IPS-NIHi11 (cell line): Measurements from ENCODE around the gene ZNRF3.
"Not testable (repeated sequence)": the region's sequence is repeated elsewhere in the genome, so short reads cannot be mapped to it uniquely, and the experiment has no call there.

Experiments
- DNase-seq: peaks from one replicate; pipeline ENCODE4 v3.0.0; 2012; ENCODE audit warnings: mixed read lengths, low spot score

ZNRF3 gene

DNA sequence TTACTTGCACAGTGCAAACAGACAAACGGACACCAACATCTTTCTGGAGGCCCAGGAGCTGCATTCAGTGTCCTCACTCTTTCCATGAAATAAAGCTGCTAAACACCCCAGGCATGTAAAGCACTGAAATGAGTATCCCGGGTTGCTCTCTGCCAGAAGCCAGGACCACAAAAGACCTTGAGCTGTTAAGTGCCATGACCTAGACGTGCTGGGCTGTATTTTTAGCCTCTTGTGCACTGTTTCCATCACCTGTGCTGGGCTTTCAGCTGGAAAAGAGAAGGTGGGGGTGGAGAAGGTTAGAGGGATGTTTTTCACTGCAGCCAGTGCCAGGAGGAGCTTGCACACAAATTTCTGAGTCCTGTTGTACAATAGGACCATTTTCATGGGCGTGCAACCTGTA lies 186.1 kb downstream of the ZNRF3 start:
- no peak for DNase-seq

DNA sequence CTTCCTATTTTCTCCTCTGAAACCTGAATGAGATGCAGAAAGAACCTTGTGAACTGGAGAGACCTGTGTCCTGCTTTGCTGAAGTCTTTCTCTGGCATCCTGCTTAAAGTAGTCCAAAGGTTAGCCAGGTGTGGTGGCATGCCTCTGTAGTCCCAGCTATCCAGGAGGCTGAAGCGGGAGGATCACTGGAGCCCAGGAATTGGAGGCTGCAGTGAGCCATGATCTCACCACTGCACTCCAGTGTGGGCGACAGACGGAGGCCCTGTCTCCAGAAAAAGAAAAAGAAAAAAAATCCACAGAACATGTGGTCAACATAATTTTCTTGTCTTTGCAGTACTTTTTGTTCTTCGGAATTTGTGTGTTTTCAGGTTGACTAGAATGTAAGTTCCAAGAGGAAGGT lies 187.1 kb downstream of the ZNRF3 start:
- no peak for DNase-seq

DNA sequence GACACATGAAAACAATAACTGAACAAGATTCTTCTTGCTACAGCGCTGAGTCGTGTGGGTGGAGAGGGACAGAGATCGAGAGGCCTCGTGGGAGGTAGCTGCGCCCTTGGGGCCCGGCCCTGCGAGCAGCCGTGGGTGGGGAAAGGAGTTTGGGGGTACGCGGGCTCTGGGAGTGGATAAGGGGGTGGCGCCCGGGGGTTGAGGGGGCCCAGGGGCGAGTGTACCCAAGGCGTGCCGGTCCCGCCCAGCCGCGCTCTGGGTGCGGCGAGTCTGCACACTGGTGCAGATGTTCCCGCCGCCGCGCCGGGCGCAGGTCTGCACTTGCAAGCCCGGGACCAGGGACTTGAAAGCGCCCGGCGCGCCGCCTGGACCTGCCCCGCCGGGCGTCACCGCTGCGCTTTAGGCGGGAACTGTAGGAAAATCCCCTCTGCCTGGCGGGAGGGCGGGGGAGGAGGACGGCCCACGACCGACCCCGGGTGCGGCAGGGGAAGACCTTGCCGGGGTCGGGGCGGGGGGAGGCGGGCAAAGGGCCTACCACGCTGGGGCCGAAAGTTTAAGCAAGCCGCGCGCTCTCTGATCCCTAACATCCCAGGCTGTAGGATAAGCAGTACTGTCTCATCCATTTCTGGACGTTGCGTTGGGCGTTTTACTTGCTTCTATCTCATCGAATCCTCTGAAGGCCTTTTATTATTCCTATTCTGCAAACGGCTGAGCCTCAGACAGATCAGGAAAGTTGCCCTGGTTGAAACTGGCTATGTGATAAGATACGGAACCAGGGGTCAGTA lies 188.1 kb downstream of the ZNRF3 start:
- DNase-seq, result peak; percentile 72

DNA sequence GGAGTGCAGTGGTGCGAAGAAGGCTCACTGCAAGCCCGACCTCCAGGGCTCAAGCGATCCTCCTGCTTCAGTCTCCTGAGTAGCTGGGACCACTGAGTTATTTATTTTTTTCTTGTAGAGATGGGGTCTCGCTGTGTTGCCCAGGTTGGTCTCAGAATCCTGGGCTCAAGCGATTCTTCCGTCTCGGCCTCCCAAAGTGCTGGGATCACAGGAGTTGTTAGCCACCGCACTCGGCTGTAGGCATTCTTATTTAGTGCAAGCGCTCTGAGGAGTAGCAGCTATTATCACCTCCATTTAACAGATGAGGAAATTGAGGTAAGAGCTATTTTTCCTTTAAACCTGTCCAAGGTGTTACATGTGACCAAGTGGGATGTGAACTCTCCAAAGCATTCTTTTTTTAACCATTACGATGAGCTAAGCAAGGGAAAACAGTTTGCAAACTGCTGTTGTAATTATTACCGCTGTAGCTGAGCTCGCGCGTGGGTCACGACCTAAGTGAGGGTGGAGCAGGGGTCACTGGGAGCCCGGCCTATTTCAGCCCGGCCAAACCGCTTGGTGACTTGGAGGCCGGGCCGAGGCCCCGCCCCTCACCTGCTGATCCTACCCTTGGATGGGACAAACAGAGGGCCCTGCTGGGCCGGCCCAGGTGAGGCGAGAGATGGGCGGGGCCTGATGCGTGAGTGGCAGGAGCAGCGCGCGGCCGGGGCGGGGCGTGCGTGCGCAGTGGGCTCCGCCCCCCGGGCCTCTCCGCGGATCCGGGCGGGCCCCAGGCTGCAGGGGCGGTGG lies 189.0 kb downstream of the ZNRF3 start:
- peak; percentile 97 for DNase-seq

DNA sequence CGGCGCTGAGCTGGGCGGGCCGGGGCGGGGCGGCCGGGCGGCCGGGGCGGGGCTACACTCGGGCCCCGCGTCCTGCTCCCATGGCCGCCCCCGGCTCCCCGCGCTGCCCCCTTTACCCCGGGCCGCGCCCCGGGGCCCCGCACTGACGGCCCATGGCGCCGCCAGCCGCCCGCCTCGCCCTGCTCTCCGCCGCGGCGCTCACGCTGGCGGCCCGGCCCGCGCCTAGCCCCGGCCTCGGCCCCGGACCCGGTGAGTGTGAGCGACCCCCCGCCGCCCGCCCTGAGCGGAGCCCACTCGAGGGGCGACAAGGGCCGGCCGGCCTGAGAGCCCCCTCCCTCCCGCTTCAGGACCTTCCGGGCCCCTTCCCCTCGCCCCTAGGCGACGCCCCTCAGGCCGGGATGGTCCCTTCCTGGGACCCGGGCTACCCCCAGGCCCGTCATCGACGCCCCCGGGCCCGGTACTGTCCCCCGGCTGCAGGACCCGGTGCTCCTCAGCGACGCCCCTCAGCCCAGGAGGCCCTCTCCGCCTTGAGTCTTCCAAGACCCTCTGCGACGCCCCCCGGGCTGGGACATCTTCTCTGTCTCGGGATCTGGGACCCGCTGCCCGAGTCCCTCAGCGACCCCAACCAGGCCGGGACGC lies 189.7 kb downstream of the ZNRF3 start, which contains the start of gene KREMEN1:
Gene KREMEN1, plus strand, starts transcription at position 57 of the 639 bp plus-strand sequence. Its CDS starts 96 bp downstream, at position 153.
- DNase-seq, result no peak

DNA sequence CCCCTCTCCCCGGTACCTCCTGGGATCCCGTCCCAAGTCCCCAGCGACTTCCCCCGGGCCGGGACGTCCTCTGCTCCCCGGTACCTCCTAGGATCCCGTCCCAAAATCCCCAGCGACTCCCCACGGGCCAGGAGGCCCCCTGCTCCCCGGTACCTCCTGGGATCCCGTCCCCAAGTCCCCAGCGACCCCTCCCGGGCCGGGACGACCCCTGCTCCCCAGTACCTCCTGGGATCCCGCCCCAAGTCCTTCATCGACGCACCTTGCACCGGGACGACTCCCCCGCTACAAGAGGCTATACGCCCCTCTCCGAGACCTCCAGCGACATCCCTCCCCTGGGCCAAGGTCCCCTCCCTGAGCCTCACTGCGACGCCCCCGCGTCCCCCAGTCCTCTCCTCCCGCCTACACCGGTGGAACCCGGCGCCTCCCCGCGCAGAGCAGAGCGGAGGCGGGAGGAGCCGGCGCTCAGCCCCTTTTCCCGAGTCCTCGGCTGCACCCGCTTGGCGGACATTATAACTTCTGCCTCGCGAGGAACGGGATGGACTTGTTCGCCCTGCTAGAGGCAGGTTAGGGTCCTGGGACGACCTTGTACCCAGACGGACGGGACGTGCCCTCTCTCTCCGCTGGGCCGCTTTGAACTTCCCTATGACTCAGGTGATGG lies 190.4 kb downstream of the ZNRF3 start:
- peak; percentile 66 for DNase-seq

DNA sequence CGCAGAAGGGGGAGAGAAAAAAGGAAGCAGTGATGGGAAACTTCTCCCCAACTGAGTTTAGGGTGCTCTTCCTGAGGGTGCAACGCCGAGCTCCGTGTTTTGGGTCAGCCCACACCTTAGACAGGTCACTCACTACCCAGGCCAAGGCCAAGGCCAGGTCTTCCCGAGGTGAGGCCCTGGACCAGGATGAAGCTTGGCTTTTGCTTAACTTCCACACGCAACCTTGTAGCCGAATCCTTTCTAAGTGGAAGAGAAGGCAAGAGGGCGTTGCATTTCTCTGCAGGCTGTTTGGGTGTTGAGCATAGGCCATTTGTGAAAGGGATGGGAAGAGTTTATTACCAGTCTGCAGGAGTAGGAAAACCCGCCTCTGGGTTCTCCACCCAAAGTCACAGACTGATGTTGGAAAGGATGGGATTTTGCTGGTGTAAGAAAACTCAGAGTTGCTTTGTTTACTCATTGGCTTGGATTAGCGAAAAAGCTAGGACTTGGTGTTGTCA lies 191.0 kb downstream of the ZNRF3 start:
- no peak for DNase-seq

DNA sequence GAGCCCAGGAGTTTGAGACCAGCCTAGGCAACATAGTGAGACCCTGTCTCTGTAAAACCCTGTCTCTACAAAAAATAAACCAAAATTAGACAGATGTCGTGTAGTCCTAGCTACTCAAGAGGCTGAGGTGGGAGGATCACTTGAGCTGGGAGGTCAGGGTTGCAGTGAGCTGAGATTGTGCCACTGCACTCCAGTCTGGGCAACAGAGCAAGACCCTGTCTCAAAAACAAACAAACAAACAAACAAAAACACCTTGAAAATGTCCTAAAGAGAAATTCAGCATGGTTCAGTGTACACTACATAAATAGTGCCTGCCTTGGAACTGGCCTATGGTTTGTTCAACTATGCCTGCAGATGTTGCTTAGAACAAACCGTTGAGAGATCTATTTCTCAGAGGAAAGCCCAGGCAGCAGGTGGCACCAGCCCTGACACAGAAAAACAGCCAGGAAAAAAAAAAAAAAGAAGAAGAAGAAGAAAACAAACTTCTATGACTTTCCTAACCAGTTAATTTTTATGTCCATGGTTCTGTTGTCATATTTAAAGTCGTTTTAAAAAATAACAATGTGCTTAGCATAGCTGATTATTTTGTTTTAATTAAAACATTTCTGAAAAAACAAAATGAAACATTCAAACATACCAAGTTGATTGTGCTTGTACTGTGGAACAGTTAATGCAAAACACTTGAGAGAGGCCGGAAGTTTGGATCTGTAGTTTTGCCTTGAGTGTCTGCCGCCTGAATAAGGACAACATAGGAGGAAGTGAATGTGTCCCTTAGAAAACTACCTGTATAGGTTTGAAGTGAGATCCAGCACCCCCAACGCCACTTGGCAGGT lies 194.9 kb downstream of the ZNRF3 start:
- DNase-seq, result no peak

DNA sequence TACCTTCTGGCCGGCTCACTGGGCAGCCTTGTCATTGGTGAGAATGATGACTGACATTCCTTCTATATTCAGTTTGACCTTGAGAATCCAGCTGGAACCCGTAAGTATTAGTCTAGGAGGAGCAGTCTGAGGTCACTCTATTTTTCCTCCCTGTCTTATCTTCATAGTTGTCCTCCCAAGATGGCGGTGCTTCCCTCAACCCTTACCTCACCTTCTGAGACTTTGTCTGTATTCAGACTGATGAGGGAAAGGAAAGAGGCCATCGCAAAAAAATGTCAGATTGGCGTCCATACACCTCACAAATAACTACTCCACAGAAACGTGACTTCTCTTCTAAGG lies 195.5 kb downstream of the ZNRF3 start:
- DNase-seq, result no peak

DNA sequence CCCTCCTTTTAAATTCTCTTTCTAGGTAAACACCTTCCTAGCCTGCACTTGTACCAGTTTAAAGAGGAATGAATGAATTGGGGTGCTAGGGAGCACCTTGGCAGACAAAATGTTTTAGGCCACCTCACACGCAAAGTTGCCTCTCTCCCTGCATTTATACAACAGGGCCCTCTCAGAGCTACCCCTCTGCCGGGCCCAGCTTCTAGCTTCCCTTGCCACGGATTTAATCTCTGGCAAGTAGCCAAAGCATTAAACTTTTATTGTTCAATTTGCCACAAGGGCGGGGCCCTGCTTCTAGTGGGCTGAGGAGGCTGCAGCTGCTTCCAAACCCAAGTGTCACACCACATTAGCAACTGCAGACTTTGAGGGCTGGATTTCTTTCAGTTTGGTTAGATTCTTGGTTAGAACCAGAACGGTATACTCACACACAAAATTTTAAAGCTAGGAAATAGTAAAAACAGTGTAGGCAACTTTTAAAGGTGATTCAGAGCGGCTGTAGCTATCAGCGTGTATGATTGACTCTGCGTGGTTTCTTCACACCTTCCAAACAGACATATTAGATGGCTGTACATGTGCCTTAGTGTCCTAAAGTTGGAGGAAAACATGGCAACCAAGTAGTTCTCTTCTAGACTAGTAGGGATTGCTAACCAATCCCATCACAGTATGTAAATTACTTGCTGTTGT lies 196.0 kb downstream of the ZNRF3 start:
- no peak for DNase-seq

DNA sequence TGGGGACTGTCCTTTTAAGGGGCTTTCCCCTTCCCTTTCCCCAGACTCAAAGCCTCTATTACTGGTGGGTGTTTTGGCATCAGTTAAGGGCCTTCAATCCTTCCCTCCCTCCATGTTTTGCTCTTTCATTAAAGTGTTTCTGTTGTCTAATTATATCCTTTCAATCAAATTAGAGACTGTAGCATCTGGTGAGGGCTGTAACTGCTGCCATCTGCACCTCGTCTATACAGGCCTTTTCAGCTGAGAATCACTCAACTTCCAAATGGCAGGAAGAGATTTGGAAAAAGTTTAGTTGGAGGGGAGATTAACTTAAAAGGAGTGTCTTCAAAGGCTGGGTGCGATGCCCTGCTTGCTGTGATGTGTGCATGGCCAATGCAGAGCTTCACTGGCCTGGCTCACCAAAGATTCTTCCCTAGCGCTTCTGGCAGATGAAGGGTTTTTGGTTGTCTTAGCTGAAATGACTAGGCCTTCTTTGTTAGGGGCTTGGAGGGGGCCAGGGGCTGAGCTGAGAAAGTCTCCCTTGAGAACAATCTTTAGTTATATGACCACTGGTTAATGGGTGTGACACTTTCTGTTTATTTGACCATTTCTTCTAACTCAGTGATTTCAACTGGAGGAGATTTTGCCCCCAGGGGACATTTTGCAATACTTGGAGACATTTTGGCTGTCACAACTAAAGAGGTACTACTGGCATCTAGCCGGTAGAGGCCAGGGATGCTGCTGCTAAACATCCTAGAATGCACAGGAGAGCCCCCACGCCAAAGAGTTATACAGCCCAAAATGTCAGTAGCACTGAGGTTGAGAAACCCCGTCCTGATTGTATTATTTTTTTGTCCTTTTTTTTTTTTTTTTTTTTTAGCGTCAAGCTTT lies 197.0 kb downstream of the ZNRF3 start:
- DNase-seq, result no peak

DNA sequence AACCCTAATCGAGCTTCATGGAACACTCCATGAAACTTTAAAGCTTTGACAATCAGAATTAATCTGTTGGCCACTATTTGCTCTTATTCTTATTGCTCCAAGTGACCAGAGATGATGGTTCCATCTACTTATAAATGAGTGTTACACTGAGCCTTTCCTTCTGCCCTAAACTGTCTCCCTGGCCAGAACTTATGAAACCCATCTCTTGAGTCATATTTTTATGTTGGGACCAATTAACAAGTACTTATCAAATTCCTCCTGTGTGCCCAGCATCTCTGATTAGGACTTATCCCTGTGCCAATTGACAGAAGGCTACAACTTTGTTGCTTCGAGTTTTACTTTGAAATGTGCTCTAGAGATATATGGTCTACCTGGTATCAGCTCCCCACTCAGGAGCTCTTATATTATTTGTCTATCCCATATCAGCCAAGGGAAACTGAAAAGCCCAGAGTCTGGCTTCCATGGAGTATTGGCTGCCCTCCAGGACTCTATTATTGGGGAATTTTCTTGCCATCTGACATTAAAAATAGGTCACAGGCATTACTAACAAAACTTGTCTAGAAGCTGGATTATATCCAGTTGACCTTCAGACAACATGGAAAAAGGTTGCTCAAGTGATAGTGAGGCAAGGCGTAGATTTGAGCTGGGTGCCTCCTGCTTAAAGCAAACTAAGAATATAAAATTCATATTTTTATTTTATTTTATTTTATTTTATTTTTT lies 198.3 kb downstream of the ZNRF3 start:
- DNase-seq, result no peak

DNA sequence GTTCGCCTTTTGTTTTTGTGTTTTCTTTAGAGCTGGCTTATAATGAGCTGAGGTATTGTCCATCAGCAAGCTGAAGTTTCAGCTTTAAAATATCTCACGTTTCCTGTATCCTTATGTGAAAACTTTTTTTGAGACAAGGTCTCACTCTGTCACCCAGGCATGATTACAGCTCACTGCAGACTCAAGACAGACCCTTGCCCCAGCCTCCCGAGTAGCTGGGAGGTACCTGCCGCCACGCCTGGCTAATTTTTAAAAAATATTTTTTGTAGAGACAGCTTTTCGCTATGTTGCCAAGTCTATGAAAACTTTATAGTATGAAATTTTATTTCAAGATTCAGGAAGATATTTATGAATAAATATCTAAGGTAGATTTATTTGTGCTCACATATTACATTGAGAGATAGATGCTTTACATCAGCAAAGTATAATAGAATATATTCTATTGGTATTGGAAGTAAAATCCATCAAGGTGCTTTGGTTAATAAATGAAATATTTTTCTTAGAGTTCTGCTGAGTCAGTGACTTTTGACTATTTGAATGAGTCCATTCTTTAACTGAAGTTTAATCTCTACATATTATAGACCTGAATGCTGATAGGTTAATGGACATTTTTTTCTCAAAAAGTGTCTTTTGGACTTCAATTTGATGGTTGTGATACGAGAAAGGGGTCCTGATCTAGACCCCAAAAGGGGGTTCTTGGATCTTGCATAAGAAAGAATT lies 199.6 kb downstream of the ZNRF3 start:
- no peak for DNase-seq

DNA sequence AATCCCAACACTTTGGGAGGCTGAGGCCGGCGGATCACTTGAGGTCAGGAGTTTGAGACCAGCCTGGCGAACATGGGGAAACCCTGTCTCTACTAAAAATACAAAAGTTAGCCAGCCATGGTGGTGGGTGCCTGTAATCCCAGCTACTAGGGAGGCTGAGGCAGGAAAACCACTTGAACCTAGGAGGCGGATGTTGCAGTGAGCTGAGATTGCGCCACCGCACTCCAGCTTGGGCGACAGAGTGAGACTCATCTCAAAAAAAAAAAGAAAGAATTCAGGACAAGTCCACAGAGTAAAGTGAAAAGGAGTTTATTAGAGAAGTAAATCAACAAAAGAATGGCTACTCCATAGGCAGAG lies 200.2 kb downstream of the ZNRF3 start:
- not testable (repeated sequence) for DNase-seq

DNA sequence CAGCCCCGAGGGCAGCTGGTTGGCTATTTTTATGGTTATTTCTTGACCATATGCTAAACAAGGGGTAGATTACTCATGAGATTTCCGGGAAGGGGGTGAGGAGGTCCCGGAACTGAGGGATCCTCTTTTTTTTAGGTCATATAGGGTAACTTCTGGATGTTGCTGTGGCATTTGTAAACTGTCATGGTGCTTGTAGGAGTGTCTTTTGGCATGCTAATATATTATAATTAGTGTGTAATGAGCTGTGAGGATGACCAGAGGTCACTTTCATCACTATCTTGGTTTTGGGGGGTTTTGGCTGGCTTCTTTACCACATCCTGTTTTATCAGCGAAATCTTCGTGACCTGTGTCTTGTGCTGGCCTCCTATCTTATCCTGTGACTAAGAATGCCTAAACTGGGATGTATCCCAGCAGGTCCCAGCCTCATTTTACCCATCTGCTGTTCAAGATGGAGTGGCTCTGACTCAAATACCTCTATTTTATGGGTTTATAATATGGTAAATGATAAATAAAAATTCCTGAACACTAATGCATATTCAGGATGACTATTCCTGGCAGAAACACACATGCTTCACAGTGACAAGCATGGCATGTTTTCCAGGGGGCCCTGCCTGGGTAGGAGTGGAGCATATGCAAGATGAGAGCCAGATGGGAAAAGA lies 200.7 kb downstream of the ZNRF3 start:
- DNase-seq, result no peak

DNA sequence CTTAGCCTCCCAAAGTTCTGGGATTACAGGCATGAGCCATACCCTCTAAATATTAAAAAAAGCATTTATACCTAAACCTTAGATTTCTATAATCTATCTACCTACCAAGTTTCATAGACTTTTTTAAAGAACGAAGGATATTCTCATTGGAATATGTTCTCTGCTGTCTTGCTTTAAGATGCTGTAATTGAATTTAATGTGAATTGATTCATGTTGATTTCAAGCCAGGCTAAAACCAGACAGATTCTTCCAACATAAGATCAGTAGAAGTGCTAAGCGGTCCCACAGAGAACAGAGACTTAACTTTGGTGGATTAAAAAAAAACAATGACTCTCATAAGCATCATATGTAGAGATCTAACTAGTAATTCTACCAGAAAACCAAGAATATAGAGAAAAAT lies 203.6 kb downstream of the ZNRF3 start:
- DNase-seq, result no peak

DNA sequence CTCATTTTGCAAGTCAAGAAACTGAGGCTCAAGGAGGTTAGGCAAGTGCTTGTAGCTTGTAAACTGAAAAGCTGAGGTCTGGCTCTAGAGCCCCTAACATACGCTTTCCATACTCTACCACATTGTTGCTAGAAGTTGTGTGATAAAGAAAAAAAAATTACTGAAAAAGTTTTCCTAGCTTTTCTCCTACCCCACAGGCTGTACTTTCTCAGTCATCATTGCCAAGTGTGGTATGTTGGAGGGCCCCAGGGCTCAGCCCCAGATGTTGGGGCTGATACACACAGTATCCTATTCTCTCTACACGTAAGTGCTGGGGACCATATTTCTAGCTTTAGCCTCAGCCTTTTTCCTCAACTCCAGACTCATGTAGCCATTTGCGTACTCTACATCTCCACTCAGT lies 205.4 kb downstream of the ZNRF3 start:
- no peak for DNase-seq

DNA sequence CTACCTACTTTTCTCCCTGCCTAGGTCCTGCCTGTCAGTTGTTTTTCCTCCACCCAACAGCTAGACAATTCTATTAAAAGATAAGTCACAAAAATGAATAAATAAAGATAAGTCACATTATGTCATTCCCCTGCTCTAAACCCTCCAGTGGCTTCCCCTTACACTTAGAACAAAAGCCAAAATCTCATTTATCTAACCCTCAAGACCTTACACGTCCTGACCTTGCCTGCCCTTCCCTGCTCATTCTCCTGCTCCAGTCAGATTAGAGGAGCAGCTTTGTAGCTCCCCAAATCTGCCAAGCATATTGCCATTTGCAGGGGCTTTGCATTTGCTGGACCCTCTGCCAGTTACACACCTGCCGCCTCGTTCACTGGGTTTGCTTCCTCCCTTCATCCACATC lies 206.1 kb downstream of the ZNRF3 start:
- DNase-seq, result no peak
